HG02840 (cell line): ENCODE results near the gene VTI1B.
"Not testable (repeated sequence)": the region's sequence is repeated elsewhere in the genome, so short reads cannot be mapped to it uniquely, and the experiment has no call there.

Experiments used
- ATAC-seq: cut with Tn5 transposase; IDR thresholded peaks from one replicate; pipeline ENCODE4 v1.9.1; 2021; ENCODE audit warnings: mild to moderate bottlenecking, moderate library complexity, moderate number of reproducible peaks; ENCODE audit not compliant: unreplicated experiment, low FRiP score

The VTI1B gene

GRCh38 chr14:67633451-67634147 is 40.8 kb downstream of the VTI1B start:
- no peak for ATAC-seq

DNA sequence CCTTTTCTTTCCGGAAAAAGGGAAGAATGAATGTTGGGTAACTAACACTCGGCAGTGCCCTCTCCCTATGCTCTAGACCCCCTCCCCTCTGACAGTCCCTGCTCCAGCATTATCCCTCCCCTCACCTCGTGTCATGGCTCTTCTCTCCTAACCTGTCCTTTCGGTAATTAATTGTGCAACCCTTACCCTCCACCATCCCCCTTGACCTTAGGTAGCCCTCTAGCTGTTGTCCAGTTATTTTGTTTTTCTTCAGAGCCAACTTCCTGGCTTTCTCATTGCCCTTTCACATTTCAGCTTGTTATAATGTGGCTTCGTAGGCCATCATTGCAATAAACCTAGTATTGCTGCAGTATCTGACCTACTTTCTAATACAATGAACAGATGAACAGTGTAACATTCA is 43.5 kb downstream of the VTI1B start:
- no peak for ATAC-seq

GRCh38 chr14:67630186-67630585 is 44.2 kb downstream of the VTI1B start:
- no peak for ATAC-seq

DNA sequence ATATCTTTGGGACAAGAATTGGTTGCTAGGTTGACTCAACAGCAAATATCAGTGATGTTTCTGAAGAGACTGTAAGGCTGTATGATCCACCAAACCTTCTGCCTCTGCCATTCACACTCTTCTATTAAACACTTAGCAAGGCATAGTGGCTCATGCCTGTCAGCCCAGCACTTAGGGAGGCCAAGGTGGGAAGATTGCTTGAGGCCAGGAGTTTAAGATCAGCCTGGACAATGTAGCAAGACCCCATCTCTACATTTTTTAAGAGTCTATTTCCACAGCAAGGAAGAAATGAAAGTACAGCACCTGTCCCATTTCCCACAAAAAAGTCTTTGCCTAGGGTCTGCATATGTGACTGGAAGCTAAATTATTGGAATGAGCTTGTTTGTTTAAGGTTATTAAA is 46.9 kb downstream of the VTI1B start:
- no peak for ATAC-seq

DNA sequence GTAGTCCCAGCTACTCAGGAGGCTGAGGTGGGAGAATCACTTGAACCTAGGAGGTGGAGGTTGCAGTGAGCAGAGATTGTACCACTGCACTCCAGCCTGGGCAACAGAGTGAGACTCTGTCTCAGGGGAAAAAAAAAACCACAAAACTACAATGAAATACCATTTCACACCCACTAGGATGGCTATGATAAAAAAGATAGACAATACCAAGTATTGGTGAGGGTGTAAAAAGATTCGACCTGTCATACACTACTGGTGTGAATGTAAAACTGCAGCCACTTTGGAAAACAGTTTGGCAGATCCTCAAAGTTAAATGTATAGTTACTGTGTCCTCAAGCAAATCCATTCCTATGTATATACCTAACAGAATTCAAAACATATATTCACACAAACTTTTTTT is 48.3 kb downstream of the VTI1B start:
- not testable (repeated sequence) for ATAC-seq

DNA sequence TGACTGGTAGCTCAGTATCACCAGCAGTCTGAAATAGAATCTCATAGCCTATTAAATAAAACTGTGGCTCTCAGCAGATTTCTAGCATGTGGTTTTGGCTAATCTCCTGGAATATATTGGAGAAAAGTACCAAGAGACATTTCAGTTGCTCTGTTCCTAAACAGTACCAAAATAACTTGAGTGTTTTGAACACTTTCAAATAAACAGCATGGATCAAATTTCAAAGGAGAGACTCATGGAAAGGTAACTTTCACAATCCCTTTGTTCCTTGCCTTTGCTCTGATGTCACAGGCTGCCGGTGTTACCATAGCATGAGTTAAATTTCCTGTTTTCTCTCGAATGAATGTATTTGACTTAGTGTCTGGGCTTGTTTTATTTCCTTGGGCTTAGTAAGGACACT is 51.3 kb downstream of the VTI1B start:
- no peak for ATAC-seq

GRCh38 chr14:67622675-67623074 is 51.8 kb downstream of the VTI1B start:
- no peak for ATAC-seq

DNA sequence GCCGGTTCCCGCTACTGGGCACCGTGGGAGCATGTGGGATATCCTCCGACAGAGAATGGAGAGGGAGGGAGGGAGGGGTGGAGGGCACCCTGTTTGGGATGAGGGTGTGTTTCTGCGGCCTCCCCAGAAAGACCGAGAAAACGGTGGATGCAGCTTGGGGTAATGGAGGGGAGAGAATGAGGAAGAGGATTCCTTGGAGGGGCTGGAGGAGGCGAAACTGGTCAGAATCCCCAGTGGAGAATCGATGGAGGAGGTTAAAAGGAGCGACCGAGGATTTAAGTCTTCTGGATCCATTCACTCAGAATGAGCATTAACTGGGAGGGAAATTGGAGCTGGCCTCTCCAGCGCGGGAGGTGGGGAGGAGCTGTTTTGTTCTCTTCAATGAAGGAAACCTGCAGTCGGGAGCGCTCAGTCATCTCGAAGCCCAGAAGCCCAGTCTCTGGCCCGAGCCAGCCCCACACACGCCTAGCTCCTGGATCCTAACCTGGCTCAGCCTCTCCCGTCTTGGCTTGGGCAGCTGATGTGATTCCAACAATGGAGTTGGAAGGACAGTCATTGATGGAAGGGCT is 54.1 kb downstream of the VTI1B start:
- no peak for ATAC-seq

GRCh38 chr14:67619446-67620216 is 54.8 kb downstream of the VTI1B start, which contains the start of gene ARG2:
Gene ARG2, plus strand, starts transcription at chr14:67619920. Its CDS starts 58 bp downstream, at chr14:67619978.
- ATAC-seq = peak; percentile 93

- no peak for ATAC-seq
Observed at GRCh38 chr14:67618617-67619063, 55.8 kb downstream of the VTI1B start.

- ATAC-seq = no peak
Observed at GRCh38 chr14:67610491-67610890, 63.9 kb downstream of the VTI1B start.

- no peak for ATAC-seq
Observed at GRCh38 chr14:67609642-67610310, 64.7 kb downstream of the VTI1B start.

DNA sequence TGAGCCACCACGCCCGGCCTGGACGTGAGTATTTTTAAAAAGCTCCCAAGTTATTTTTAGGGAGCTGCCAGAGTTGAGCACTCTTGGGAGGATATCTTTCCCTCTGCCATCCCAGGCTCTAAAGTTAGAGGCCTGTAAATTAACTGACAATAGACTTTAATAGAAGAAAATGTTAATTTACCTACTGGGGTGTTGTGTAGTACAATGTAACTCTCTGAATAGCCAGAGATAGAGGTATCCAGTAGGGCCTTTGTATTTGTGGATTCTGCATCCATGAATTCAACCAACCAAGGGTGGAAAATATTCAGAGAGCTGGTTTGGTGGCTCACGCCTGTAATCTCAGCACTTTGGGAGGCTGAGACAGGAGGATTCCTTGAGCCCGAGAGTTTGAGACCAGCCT is 66.8 kb downstream of the VTI1B start:
- ATAC-seq = no peak

- peak; percentile 48 for ATAC-seq
Observed at GRCh38 chr14:67602995-67603545, 71.4 kb downstream of the VTI1B start.

DNA sequence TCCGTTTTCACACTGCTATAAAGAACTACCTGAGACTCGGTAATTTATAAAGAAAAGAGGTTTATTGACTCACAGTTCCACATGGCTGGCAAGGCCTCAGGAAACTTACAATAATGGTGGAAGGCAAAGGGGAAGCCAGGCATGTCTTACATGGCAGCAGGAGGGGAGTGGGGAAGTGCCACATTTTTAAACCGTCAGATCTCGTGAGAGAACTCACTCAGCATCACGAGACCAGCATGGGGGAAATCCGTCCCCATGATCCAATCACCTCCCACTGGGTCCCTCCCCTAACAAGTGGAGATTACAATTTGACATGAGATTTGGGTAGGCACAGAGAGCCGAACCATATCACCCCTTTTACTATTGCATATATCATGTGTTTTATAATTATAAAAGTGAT is 72.4 kb downstream of the VTI1B start:
- ATAC-seq = no peak

DNA sequence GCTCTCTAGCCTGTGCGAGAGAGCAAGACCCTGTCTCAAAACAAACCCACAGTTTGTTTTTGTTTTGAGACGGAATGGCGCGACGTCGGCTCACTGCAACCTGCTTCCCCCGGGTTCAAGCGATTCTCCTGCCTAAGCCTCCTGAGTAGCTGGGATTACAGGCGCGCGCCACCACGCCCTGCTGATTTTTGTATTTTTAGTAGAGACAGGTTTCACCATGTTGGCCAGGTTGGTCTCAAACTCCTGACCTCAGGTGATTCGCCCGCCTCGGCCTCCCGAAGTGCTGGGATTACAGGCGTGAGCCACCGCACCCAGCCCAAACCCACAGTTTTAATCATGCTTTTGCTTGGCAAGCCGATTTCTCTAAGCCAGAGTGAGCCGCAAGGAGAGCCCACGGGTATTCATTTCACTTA is 73.9 kb downstream of the VTI1B start:
- ATAC-seq = not testable (repeated sequence)

- peak; percentile 92 for ATAC-seq
Observed at GRCh38 chr14:67599698-67600561, 74.5 kb downstream of the VTI1B start, which contains the start of gene PIGH. Gene PIGH, minus strand, starts transcription at chr14:67600268. Its CDS starts 65 bp downstream, at chr14:67600203.
